ENCODE results near the gene PRG2.
"Not testable (repeated sequence)": the region's sequence is repeated elsewhere in the genome, so short reads cannot be mapped to it uniquely, and the experiment has no call there.

PRG2 gene

DNA sequence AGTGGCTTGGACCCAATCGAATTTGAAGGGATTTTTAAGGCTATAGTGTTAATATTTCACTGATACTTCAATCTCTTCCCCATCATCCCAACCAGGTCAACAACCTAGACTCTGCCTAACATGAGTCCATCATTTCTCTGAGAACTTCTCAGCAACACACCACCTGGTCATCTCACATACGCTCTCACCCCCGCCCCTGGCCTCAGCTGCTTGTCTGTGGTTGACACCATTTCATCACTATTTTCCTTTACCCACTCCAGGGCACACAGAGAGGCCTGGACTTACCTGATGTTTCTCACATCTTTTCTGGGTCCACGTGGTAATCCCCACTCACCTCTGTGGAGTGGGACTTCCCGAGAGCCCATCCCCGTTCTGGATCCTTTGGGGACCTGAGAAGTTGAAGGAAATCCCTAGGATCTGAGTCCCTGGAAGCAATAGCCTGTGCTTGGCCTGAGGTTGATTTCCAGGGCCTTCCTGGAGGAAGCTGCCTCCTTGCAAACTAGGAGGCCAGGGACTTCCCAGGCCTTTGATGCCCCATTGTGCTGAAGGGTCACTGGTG, 49.1 kb downstream of the PRG2 start:
- H3K27me3 ChIP-seq (ENCODE audit: control insufficient read depth, insufficient read depth, low read length) = no peaks in the 10 kb centered on the region
- TF ChIP-seq, protein P1, sequence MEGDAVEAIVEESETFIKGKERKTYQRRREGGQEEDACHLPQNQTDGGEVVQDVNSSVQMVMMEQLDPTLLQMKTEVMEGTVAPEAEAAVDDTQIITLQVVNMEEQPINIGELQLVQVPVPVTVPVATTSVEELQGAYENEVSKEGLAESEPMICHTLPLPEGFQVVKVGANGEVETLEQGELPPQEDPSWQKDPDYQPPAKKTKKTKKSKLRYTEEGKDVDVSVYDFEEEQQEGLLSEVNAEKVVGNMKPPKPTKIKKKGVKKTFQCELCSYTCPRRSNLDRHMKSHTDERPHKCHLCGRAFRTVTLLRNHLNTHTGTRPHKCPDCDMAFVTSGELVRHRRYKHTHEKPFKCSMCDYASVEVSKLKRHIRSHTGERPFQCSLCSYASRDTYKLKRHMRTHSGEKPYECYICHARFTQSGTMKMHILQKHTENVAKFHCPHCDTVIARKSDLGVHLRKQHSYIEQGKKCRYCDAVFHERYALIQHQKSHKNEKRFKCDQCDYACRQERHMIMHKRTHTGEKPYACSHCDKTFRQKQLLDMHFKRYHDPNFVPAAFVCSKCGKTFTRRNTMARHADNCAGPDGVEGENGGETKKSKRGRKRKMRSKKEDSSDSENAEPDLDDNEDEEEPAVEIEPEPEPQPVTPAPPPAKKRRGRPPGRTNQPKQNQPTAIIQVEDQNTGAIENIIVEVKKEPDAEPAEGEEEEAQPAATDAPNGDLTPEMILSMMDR (IDR thresholded peaks at IDR 0.05) = no peak
- no peaks in the 10 kb centered on the region for H3K9me3 ChIP-seq (ENCODE audit: control insufficient read depth, low read length)
- H2AFZ ChIP-seq = no peak overlapping the region
- H3K79me2 ChIP-seq = no peaks in the 10 kb centered on the region
- H3K4me1 ChIP-seq = peaks cover 4% of the 10 kb centered on the region
- no peaks in the 10 kb centered on the region for H3K36me3 ChIP-seq (ENCODE audit: control insufficient read depth, insufficient read depth, low read length)
- H3K9ac ChIP-seq = no peak overlapping the region
- no peak overlapping the region for H3K4me3 ChIP-seq (ENCODE audit: low read depth, low read length)
- H3K4me2 ChIP-seq (ENCODE audit: low read length) = no peak overlapping the region
- no peak overlapping the region for H3K27ac ChIP-seq

DNA sequence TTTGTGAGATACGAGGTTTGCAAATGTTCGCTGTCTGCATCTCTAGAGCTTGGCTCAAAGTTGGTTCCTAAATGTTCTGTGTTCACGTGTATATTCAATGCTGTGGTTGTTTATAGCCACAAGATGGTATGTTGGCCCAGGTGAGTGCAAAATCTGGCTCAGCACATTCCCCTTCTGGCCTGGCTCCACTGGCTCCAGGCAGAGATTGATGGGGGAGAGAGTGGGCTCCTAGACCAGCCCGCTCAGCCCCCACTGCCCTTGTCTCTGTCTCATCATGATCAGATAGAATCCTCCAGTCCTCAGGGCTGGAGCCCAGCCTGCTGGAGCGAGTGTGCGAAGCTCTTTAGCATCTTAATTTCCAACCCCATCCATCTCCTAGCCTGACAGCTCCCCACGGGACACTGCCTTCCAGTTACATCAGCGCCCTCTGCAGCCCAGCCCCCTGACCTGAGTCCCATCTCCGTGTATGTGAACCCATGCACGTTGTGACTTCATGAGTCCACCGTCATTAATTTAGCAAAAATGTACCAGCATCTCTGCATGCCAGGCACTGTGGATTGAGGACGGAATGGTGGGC, 50.3 kb downstream of the PRG2 start:
- Histone ChIP-seq H3K27me3 (ENCODE audit: control insufficient read depth, insufficient read depth, low read length) (no peaks in the 10 kb centered on the region), H3K4me1 (peaks cover 4% of the 10 kb centered on the region), H3K9me3 (ENCODE audit: control insufficient read depth, low read length) (no peaks in the 10 kb centered on the region), H3K79me2 (no peaks in the 10 kb centered on the region), H3K4me2 (ENCODE audit: low read length) (no peak overlapping the region), H3K36me3 (ENCODE audit: control insufficient read depth, insufficient read depth, low read length) (no peaks in the 10 kb centered on the region), H3K4me3 (ENCODE audit: low read depth, low read length) (no peak overlapping the region), H2AFZ (peak overlapping the region; percentile 54), H3K9ac (no peak overlapping the region), H3K27ac (no peak overlapping the region)
- TF ChIP-seq, protein P1 (IDR thresholded peaks at IDR 0.05) = no peak

DNA sequence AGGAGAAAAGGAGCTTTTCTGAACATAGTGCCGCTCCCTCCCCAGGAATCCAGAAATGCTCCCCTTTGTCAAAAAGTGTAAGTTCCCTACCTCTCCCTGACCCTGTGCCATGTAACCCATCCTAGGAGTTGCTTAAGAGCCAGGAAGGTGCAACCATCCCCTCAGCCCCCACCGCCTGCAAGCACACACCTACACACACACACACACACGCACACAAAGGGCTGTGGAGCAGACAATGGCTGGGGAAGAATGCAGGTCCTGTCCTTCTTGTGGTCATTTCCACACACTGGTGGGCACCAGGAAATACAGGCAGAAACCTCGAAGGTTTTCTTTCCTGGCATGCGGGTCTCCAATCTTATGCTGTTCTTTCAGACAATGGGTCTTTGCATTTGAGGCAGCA, 51.1 kb downstream of the PRG2 start:
- TF ChIP-seq, protein P1 (IDR thresholded peaks at IDR 0.05) = no peak
- no peak overlapping the region for H3K4me3 ChIP-seq (ENCODE audit: low read depth, low read length)

DNA sequence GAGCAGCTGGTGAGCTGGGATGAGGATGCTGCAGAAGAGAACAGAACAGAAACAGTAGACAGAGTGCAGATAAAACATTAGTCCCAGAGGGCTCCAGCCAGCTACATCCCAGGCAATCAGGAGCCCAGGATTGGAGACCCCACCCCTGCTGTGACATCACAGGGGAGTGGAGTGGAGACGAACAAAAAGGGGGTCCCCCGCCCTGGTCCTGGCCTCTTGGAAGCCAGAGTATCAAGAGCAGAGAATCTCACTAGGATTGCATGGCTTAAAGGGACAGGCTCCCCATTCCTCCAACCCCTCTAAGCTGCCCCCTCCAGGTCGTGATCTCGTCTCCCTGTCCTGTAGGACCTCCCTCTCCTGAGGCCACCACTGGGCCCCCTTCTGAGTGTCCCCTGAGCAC, 52.3 kb downstream of the PRG2 start, which contains the start of gene P2RX3:
Gene P2RX3, plus strand, starts transcription at position 211 of the 400 bp plus-strand sequence. CDS start 199 bp downstream, outside the sequence.
- H3K4me3 ChIP-seq (ENCODE audit: low read depth, low read length) = no peak within 1 kb of the TSS
- H3K27me3 ChIP-seq (ENCODE audit: control insufficient read depth, insufficient read depth, low read length) = no peaks in the 10 kb centered on the region
- TF ChIP-seq, protein P1 (IDR thresholded peaks at IDR 0.05) = no peak
- H3K9ac ChIP-seq = no peak within 1 kb of the TSS
- no peak within 1 kb of the TSS for H3K4me2 ChIP-seq (ENCODE audit: low read length)
- no peaks in the 10 kb centered on the region for H3K9me3 ChIP-seq (ENCODE audit: control insufficient read depth, low read length)
- no peaks in the 10 kb centered on the region for H3K36me3 ChIP-seq (ENCODE audit: control insufficient read depth, insufficient read depth, low read length)
- H3K79me2 ChIP-seq = no peaks in the 10 kb centered on the region
- H3K4me1 ChIP-seq = peaks cover 8% of the 10 kb centered on the region
- H2AFZ ChIP-seq = no peak within 1 kb of the TSS
- no peak within 1 kb of the TSS for H3K27ac ChIP-seq

More for the DNA sequence above, 51.1 kb downstream of the PRG2 start:
- H3K36me3 ChIP-seq (ENCODE audit: control insufficient read depth, insufficient read depth, low read length) = no peaks in the 10 kb centered on the region
- H3K9me3 ChIP-seq (ENCODE audit: control insufficient read depth, low read length) = no peaks in the 10 kb centered on the region
- H3K9ac ChIP-seq = no peak overlapping the region
- H3K27ac ChIP-seq = no peak overlapping the region
- H3K4me2 ChIP-seq (ENCODE audit: low read length) = no peak overlapping the region
- no peak overlapping the region for H2AFZ ChIP-seq
- H3K27me3 ChIP-seq (ENCODE audit: control insufficient read depth, insufficient read depth, low read length) = no peaks in the 10 kb centered on the region
- no peaks in the 10 kb centered on the region for H3K79me2 ChIP-seq
- peaks cover 8% of the 10 kb centered on the region for H3K4me1 ChIP-seq

DNA sequence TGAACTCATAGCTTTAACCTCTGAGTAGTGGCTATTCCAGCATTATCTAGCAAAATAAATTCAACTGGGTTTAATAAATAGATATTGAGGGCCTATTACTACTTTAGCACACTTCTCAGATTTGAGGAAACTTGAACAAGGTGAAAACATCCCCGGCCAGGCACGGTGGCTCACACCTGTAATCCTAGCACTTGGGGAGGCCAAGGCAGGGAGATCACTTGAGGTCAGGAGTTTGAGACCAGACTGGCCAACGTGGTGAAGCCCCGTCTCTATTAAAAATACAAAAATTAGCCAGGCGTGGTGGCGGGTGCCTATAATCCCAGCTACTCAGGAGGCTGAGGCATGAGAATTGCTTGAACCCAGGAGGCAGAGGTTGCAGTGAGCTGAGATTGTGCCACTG, 53.6 kb downstream of the PRG2 start:
- H3K27ac ChIP-seq; H3K36me3 ChIP-seq (ENCODE audit: control insufficient read depth, insufficient read depth, low read length); H3K27me3 ChIP-seq (ENCODE audit: control insufficient read depth, insufficient read depth, low read length); H3K9ac ChIP-seq; H3K79me2 ChIP-seq; H3K4me3 ChIP-seq (ENCODE audit: low read depth, low read length); H3K9me3 ChIP-seq (ENCODE audit: control insufficient read depth, low read length); H2AFZ ChIP-seq; H3K4me1 ChIP-seq; H3K4me2 ChIP-seq (ENCODE audit: low read length): not testable (repeated sequence)

Data from parathyroid adenoma (tissue), 2 donors.